Glutamatergic neuron (in vitro differentiated cells): Measurements from ENCODE around the gene OTULIN. TPM values are rescaled to one million over a fixed set of nuclear protein-coding genes. Genes with fewer than 3 reads are reported as not detected.
A peak's percentile ranks its signal among the peaks of the same experiment; 100 is the strongest.

Experiments
- DNase-seq: peaks from one replicate; pipeline ENCODE4 v3.0.0; 2022
- H3K27ac Mint-ChIP-seq: one replicate; pipeline ENCODE4 v1.8.0; 2020; ENCODE audit warnings: mild to moderate bottlenecking, mixed read lengths, inconsistent platforms; ENCODE audit not compliant: unreplicated experiment
- H3K27me3 Mint-ChIP-seq: one replicate; pipeline ENCODE4 v1.8.0; 2020; ENCODE audit warnings: mild to moderate bottlenecking, moderate library complexity, mixed read lengths, inconsistent platforms; ENCODE audit not compliant: unreplicated experiment
- H3K36me3 Mint-ChIP-seq: one replicate; pipeline ENCODE4 v1.8.0; 2020; ENCODE audit warnings: mild to moderate bottlenecking, mixed read lengths, inconsistent platforms; ENCODE audit not compliant: unreplicated experiment
- H3K4me1 Mint-ChIP-seq: one replicate; pipeline ENCODE4 v1.8.0; 2020; ENCODE audit warnings: mild to moderate bottlenecking, low read depth, mixed read lengths, inconsistent platforms; ENCODE audit not compliant: unreplicated experiment
- H3K4me3 Mint-ChIP-seq: one replicate; pipeline ENCODE4 v1.8.0; 2020; ENCODE audit warnings: mild to moderate bottlenecking, mixed read lengths, inconsistent platforms; ENCODE audit not compliant: unreplicated experiment
- H3K9me3 Mint-ChIP-seq: one replicate; pipeline ENCODE4 v1.8.0; 2020; ENCODE audit warnings: mild to moderate bottlenecking, moderate library complexity, mixed read lengths, inconsistent platforms; ENCODE audit not compliant: unreplicated experiment
- CTCF ChIP-seq: fragments of 200-600 bp; sonication (generic); IDR thresholded peaks from one replicate; pipeline ENCODE4 v1.5.0; 2021; ENCODE audit not compliant: partially characterized antibody, unreplicated experiment
- total RNA-seq: library from RNA; stranded (reverse); fragmentation: NEBNext Ultra II Directional; extraction: Animal tissue kit (Norgen Biotek cat#: 25700); gene quantifications from one replicate; pipeline ENCODE4 v1.2.1, GENCODE V29; 2021; ENCODE audit not compliant: unreplicated experiment

OTULIN gene
- total RNA-seq, 1 donor from 2014 or later = 17.7 TPM

GRCh38 chr5:14693070-14693469 lies 28.6 kb downstream of the OTULIN start:
- Mint-ChIP-seq H3K27ac (peak overlapping the region; percentile 38), H3K4me1 (peaks cover 3% of the 10 kb centered on the region), H3K4me3 (no peak overlapping the region), H3K27me3 (no peaks in the 10 kb centered on the region), H3K36me3 (peaks cover 17% of the 10 kb centered on the region), H3K9me3 (no peaks in the 10 kb centered on the region)
- no peak for DNase-seq
- TF ChIP-seq CTCF = no peak

DNA sequence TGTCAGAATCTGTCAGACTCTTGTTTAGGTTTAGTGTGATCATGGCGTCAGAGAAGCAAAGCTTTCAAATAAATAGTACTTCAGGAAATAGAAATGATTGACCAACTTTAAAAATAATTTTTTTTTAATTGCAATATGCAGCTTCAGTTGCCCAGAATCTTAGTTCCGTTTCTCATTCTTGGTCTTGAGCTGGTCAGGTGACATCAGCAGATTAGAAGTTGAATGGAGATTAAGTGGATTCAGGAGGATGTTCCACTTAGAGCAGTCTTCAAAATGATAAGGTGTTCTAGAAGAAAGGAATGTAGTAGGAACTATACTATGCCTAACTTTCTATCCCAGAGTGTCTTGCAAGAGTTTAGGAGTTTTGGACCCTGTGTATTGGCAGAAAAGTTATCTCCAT lies 30.6 kb downstream of the OTULIN start:
- Mint-ChIP-seq H3K36me3 (peaks cover 11% of the 10 kb centered on the region), H3K4me1 (peaks cover 9% of the 10 kb centered on the region), H3K27me3 (no peaks in the 10 kb centered on the region), H3K27ac (no peak overlapping the region), H3K4me3 (no peak overlapping the region), H3K9me3 (no peaks in the 10 kb centered on the region)
- no peak for DNase-seq
- TF ChIP-seq CTCF = no peak

- Mint-ChIP-seq H3K27ac (no peak overlapping the region), H3K4me1 (peaks cover 9% of the 10 kb centered on the region), H3K36me3 (peaks cover 4% of the 10 kb centered on the region), H3K4me3 (no peak overlapping the region), H3K27me3 (no peaks in the 10 kb centered on the region), H3K9me3 (no peaks in the 10 kb centered on the region)
- TF ChIP-seq CTCF = no peak
- DNase-seq = no peak
These were observed 31.5 kb downstream of the OTULIN start for GRCh38 chr5:14696057-14696456.

- Mint-ChIP-seq H3K4me1 (peaks cover 9% of the 10 kb centered on the region), H3K27me3 (no peaks in the 10 kb centered on the region), H3K4me3 (no peak overlapping the region), H3K9me3 (no peaks in the 10 kb centered on the region), H3K36me3 (peaks cover 4% of the 10 kb centered on the region), H3K27ac (no peak overlapping the region)
- TF ChIP-seq CTCF = no peak
- DNase-seq = no peak
These were observed 32.3 kb downstream of the OTULIN start for GRCh38 chr5:14696851-14697250.

- Mint-ChIP-seq H3K27me3 (no peaks in the 10 kb centered on the region), H3K9me3 (peaks cover 5% of the 10 kb centered on the region), H3K4me3 (no peak overlapping the region), H3K27ac (no peak overlapping the region), H3K4me1 (peaks cover 7% of the 10 kb centered on the region), H3K36me3 (no peaks in the 10 kb centered on the region)
- no peak for TF ChIP-seq CTCF
- no peak for DNase-seq
These were observed 34.0 kb downstream of the OTULIN start for GRCh38 chr5:14698495-14698894.
